HEK293 (cell line): ENCODE results near the gene OR2A2.

ENCODE experiments used
- BCL11A ChIP-seq: fragments of 450-650 bp; formaldehyde crosslinking; IDR thresholded peaks from 2 replicates; pipeline ENCODE4 v1.5.1; 2016; ENCODE audit warnings: low read depth, missing biosample characterization, missing genetic modification characterization
- YY1 ChIP-seq: fragments of 450-650 bp; formaldehyde crosslinking; IDR thresholded peaks from 2 replicates; pipeline ENCODE4 v1.5.1; 2018; ENCODE audit warnings: missing biosample characterization, missing genetic modification characterization
- ZBTB21 ChIP-seq: fragments of 450-650 bp; formaldehyde crosslinking; IDR thresholded peaks from 2 replicates; pipeline ENCODE4 v1.5.1; 2017; ENCODE audit warnings: missing biosample characterization, missing genetic modification characterization
- ZFP37 ChIP-seq: fragments of 450-650 bp; formaldehyde crosslinking; IDR thresholded peaks from 2 replicates; pipeline ENCODE4 v1.5.1; 2016; ENCODE audit warnings: missing biosample characterization, missing genetic modification characterization
- ZNF10 ChIP-seq: fragments of 450-650 bp; formaldehyde crosslinking; IDR thresholded peaks from 2 replicates; pipeline ENCODE4 v1.5.1; 2017; ENCODE audit warnings: missing biosample characterization, missing genetic modification characterization
- ZNF248 ChIP-seq: fragments of 450-650 bp; formaldehyde crosslinking; IDR thresholded peaks from 2 replicates; pipeline ENCODE4 v1.5.1; 2017; ENCODE audit warnings: missing biosample characterization, missing genetic modification characterization
- ZNF335 ChIP-seq: fragments of 450-650 bp; formaldehyde crosslinking; conservative IDR thresholded peaks from 2 replicates; pipeline ENCODE4 v1.5.1; 2016; ENCODE audit warnings: missing biosample characterization, missing genetic modification characterization
- TF ChIP-seq, protein P1 (sequence below): fragments of 450-650 bp; formaldehyde crosslinking; IDR thresholded peaks from 2 replicates; pipeline ENCODE4 v1.5.1; 2016; ENCODE audit warnings: missing biosample characterization, missing genetic modification characterization
- TF ChIP-seq, protein P2 (sequence below): fragments of 450-650 bp; formaldehyde crosslinking; IDR thresholded peaks from 2 replicates; pipeline ENCODE4 v1.5.1; 2017; ENCODE audit warnings: missing biosample characterization, missing genetic modification characterization
- TF ChIP-seq, protein P3 (sequence below): fragments of 450-650 bp; formaldehyde crosslinking; optimal IDR thresholded peaks from 2 replicates; pipeline ENCODE3; 2016; ENCODE audit warnings: missing biosample characterization, mild to moderate bottlenecking, missing genetic modification characterization

DNA sequence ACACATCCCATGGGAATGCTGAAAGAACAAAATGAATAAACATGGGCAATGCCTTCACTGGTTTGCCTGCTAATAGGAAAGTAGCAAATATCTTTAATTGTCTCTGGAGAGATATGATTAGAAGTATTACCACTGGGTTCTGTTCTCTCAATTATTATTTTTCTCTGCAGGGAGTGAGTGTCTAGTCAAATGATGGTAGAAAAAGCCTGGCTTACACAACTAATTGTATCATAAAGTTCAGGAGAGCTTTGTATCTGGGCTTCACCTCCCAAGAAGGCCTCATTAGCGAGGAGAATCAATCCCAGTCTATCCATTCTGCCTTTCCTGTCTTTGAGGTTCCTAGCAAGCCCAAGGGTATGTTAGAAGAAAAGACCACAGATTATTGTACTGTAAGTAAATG lies 13.5 kb downstream of the OR2A2 start, which contains the start of gene OR2A14:
- TF ChIP-seq, protein P1, sequence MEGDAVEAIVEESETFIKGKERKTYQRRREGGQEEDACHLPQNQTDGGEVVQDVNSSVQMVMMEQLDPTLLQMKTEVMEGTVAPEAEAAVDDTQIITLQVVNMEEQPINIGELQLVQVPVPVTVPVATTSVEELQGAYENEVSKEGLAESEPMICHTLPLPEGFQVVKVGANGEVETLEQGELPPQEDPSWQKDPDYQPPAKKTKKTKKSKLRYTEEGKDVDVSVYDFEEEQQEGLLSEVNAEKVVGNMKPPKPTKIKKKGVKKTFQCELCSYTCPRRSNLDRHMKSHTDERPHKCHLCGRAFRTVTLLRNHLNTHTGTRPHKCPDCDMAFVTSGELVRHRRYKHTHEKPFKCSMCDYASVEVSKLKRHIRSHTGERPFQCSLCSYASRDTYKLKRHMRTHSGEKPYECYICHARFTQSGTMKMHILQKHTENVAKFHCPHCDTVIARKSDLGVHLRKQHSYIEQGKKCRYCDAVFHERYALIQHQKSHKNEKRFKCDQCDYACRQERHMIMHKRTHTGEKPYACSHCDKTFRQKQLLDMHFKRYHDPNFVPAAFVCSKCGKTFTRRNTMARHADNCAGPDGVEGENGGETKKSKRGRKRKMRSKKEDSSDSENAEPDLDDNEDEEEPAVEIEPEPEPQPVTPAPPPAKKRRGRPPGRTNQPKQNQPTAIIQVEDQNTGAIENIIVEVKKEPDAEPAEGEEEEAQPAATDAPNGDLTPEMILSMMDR, result no peak
- TF ChIP-seq ZNF335 (tag by site-specific recombination) (no peak), BCL11A (no peak), YY1 (tag by site-specific recombination) (no peak), ZNF10 (tag by site-specific recombination) (no peak), ZBTB21 (tag by site-specific recombination) (no peak), ZFP37 (no peak), ZNF248 (tag by site-specific recombination) (no peak)
- TF ChIP-seq, protein P2, sequence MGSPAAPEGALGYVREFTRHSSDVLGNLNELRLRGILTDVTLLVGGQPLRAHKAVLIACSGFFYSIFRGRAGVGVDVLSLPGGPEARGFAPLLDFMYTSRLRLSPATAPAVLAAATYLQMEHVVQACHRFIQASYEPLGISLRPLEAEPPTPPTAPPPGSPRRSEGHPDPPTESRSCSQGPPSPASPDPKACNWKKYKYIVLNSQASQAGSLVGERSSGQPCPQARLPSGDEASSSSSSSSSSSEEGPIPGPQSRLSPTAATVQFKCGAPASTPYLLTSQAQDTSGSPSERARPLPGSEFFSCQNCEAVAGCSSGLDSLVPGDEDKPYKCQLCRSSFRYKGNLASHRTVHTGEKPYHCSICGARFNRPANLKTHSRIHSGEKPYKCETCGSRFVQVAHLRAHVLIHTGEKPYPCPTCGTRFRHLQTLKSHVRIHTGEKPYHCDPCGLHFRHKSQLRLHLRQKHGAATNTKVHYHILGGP (tag by site-specific recombination), result no peak
- TF ChIP-seq, protein P3, sequence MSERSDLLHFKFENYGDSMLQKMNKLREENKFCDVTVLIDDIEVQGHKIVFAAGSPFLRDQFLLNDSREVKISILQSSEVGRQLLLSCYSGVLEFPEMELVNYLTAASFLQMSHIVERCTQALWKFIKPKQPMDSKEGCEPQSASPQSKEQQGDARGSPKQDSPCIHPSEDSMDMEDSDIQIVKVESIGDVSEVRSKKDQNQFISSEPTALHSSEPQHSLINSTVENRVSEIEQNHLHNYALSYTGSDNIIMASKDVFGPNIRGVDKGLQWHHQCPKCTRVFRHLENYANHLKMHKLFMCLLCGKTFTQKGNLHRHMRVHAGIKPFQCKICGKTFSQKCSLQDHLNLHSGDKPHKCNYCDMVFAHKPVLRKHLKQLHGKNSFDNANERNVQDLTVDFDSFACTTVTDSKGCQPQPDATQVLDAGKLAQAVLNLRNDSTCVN (tag by site-specific recombination), result no peak
